ENCODE results near the gene STXBP4.

Gene STXBP4

GRCh38 chr17:55133583-55133982, 165.0 kb downstream of the STXBP4 start:
- no peak for FAIRE-seq

- no peak for FAIRE-seq
These were observed 166.1 kb downstream of the STXBP4 start for GRCh38 chr17:55134486-55135157.

DNA sequence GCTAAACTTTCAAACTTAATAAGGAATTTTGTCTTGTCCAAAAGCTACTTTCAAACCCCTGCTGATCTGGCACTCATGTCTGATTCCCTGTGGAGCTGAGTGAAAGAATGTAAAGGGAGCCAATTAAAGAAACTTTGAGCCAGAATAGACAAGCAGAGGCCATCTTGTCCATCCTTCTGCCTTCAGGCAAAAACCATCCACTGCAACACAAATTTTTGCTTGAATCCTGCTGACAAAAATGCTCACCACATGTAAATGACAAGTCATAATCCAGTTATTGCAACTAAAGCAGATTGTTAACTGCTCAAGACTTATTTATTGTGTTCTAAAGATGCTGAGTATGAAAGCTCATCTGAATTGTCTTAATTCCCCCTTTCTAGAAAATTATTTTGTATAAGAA, 172.2 kb downstream of the STXBP4 start:
- no peak for FAIRE-seq

DNA sequence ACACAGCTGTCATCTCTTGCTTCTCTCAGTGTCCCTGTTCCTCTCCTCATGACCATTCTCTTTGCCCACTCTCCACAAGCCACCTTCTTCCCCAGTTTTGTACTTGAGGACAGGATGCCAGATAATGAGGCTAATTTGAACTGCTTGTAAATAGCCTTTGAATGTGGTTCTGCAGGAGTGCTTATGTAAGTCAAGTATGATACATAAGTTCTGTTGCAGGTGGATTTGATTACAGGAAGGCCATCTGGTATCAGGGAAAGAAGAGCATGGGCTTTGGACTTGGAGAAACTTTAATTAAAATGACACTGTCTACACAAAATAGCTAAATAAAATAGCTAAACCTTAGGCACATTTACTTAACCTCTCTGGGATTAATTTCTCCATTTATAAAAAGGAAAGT, 176.0 kb downstream of the STXBP4 start:
- no peak for FAIRE-seq

GRCh38 chr17:55149485-55149884, 180.9 kb downstream of the STXBP4 start:
- FAIRE-seq: no peak

GRCh38 chr17:55152236-55152635, 183.7 kb downstream of the STXBP4 start:
- no peak for FAIRE-seq

DNA sequence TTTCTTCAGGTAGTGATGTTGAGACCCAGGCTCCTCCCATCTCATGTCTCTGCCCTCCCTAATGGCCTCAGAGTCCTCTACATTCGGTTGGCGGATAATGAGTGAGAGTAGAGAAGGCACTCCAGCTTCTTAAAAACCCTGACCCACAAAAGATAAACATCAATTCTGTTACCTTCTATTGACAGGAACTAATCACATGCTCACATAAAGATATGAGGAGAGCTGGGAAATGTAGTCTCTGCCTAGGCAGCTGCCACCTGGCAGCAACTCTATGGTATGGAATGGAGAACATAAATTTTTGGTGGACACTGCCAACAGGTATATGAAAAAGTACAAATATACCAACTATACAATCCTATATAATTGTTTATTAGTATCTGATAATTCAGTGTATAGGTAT, 185.5 kb downstream of the STXBP4 start:
- no peak for FAIRE-seq

- no peak for FAIRE-seq
These were observed 187.4 kb downstream of the STXBP4 start for GRCh38 chr17:55155856-55156560.

DNA sequence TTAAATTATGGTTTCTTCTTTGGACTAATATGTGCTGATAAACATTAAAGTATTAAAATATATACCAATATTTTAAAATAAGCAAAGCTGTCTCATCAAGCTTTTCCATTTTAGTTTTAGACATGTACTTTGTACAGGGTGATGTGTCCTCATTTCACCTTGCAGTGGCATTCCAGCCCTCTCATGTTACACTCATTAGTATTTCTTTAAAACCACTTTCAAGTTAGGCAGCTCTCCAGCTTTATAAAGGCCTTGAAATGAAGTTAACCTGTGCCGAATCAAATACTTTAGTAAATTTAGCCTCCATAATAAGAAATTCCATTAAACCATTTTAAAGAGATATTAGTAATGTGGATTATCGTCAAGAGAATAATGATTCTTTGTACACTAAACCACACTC, 188.6 kb downstream of the STXBP4 start:
- no peak for FAIRE-seq

DNA sequence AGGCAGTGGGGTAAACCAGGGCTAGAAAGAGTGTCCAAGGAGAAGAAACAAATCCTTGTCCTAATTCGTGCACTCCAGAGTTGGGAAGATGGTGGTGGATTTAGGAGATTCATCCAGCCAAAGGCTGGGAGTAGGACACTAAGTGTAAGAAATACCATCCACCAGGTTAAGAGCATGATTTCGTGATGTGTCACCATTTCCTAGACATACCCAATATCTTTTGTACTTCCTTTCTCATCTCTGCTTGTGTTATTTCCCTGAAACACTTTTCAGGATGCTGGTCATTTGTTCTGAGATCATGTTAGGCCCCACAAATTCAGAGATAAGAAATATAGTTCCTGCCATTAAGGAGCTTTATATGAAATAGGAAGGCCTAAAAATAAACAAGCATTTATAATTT, 189.9 kb downstream of the STXBP4 start:
- FAIRE-seq: no peak

GRCh38 chr17:55159251-55159650, 190.7 kb downstream of the STXBP4 start:
- FAIRE-seq: no peak

GRCh38 chr17:55160501-55160900, 191.9 kb downstream of the STXBP4 start:
- FAIRE-seq: no peak

- FAIRE-seq: no peak
These were observed 193.5 kb downstream of the STXBP4 start for GRCh38 chr17:55161935-55162555.

GRCh38 chr17:55162556-55162946, 194.0 kb downstream of the STXBP4 start:
- no peak for FAIRE-seq

- no peak for FAIRE-seq
These were observed 194.8 kb downstream of the STXBP4 start for GRCh38 chr17:55163408-55163807.

- no peak for FAIRE-seq
These were observed 197.9 kb downstream of the STXBP4 start for GRCh38 chr17:55166506-55166905.

GRCh38 chr17:55167024-55167725, 198.6 kb downstream of the STXBP4 start:
- peak; percentile 61 for FAIRE-seq

DNA sequence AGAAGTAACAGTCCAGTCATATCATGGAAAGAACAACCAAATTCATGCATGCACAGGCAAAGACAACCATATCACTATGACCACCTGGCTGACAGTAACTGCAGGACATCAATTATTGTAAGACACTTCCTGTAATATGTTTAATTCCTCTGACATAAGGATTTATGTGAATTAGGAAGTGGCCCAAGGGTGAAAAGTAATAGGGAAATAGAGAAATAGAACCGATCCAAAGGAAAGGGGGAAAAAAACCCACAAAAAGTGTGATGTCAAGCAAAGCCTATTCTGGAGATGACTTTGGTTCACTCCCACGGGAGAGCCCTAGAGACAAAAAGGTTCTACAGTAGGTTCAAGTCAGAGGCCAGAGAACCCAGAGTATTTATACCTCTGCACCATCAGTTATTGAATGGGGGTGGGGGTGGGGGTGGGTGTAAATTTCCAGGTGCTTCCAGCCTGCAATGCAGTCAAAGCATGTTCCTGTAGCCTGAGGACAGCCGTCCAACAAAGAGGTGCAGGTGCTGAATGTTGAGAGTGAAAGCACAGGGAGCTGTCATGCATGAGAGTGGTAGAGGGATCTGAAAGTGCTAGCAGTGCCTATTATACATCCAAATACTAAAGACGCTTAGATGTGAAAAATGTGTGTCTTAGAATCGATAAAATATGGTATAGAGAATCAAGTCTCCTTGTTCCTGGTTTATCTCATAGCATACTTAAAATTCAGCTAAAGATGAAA, 200.6 kb downstream of the STXBP4 start:
- FAIRE-seq: no peak

- FAIRE-seq: no peak
These were observed 203.2 kb downstream of the STXBP4 start for GRCh38 chr17:55171634-55172328.

GRCh38 chr17:55172612-55173011, 204.0 kb downstream of the STXBP4 start:
- no peak for FAIRE-seq

GRCh38 chr17:55174133-55174532, 205.6 kb downstream of the STXBP4 start:
- FAIRE-seq: no peak

DNA sequence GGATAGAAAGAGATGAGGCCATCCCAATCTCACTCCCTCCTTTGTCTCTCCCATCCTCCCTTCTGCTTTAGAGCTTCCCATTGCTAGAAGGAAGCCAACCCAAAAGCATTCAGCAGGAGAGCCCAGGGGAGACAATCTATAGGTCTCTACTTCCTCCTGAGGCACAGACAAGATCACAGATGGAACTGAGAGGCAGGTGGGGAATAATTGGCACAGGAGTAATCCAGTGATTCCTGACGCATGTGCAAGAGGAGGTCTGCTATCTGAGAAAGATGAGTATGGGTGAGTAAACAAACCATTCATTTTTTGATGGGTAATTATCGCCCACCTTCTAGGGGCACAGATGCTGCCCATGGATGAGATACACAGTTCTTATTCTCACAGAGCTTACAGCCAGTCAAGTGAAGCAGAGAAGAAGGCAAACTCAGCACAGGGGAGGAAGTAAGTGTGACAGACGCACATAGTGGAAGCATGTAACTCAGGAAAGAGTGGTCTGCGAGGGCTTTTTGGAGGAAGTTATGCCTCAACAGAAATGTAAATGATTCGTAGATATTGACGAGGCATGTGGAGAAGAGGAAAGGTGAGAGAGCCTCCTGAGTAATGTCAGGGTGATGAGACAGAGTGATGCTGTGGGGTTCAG, 207.3 kb downstream of the STXBP4 start:
- no peak for FAIRE-seq

All from colon (tissue), 2 donors.